Stomach (tissue), 4 donors: ENCODE data around the gene OXNAD1.

Experiments
- POLR2A ChIP-seq, 4 donors: fragments of 450-650 bp; IDR thresholded peaks; one replicate each; pipeline ENCODE4 v1.6.1; 2016; ENCODE audit warnings: antibody characterized with exemption in 4 of 4, control low read depth in 2 of 4, mild to moderate bottlenecking in 1 of 4, moderate library complexity in 1 of 4
- POLR2AphosphoS5 ChIP-seq, 3 donors: sonication (generic); formaldehyde crosslinking; IDR thresholded peaks; one replicate each; pipeline ENCODE4 v1.6.1; 2016; ENCODE audit warnings: antibody characterized with exemption in 3 of 3
- TF ChIP-seq, protein P1 (sequence below), 7 experiments: fragments of 450-650 bp in 4 of 7; fragments of 200-600 bp in 3 of 7; sonication (generic) in 3 of 7; IDR thresholded peaks; one replicate each; pipeline ENCODE4 v1.5.1; 2016 to 2019; ENCODE audit warnings: antibody characterized with exemption in 7 of 7, control low read depth in 2 of 7, mild to moderate bottlenecking in 1 of 7

DNA sequence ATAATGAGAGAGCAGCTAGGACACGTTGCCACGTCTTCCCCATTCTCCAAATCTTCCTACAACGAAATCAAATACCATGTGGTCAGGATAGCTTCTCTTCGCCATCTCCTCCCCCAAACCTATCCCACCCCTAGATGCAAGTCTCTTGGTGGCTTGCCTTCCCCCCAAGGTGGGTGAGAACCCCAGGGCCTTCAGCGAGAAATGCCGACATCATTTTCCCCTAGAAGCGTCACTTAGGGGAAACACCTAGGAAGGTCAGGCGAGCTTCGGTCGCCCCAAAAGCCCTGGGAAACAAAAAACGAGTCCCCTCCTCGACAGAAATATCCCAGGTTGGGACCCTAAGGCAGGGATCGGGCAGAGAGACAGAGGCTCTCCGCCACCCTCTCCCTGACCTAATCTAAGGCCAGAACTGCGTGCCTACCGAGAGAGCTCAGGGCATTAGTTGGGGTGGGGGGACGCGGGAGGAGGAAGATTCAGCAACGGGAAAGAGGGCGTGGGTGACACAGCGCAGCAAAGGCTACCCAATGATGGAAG lies 771 bp upstream of the OXNAD1 start:
- TF ChIP-seq POLR2A (IDR thresholded peaks at IDR 0.05) (no peak), POLR2AphosphoS5 (IDR thresholded peaks at IDR 0.05) (no peak)
- TF ChIP-seq, protein P1, sequence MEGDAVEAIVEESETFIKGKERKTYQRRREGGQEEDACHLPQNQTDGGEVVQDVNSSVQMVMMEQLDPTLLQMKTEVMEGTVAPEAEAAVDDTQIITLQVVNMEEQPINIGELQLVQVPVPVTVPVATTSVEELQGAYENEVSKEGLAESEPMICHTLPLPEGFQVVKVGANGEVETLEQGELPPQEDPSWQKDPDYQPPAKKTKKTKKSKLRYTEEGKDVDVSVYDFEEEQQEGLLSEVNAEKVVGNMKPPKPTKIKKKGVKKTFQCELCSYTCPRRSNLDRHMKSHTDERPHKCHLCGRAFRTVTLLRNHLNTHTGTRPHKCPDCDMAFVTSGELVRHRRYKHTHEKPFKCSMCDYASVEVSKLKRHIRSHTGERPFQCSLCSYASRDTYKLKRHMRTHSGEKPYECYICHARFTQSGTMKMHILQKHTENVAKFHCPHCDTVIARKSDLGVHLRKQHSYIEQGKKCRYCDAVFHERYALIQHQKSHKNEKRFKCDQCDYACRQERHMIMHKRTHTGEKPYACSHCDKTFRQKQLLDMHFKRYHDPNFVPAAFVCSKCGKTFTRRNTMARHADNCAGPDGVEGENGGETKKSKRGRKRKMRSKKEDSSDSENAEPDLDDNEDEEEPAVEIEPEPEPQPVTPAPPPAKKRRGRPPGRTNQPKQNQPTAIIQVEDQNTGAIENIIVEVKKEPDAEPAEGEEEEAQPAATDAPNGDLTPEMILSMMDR (IDR thresholded peaks at IDR 0.05) = peak in 1 of 7 experiments; percentile 8
